Rectal smooth muscle tissue (tissue), 1 donor: ENCODE data around the gene DDX41.

Experiments
- H3K27ac ChIP-seq: one replicate; pipeline ENCODE4 v1.7.0; 2013; ENCODE audit warnings: low read depth, low read length, inconsistent platforms
- H3K27me3 ChIP-seq: one replicate; pipeline ENCODE4 v1.7.0; 2013; ENCODE audit warnings: low read length; ENCODE audit not compliant: control insufficient read depth, insufficient read depth
- H3K36me3 ChIP-seq: one replicate; pipeline ENCODE4 v1.7.0; 2013; ENCODE audit warnings: low read length; ENCODE audit not compliant: control insufficient read depth, insufficient read depth
- H3K4me1 ChIP-seq: one replicate; pipeline ENCODE4 v1.7.0; 2013; ENCODE audit warnings: low read length; ENCODE audit not compliant: control insufficient read depth, insufficient read depth
- H3K4me3 ChIP-seq: one replicate; pipeline ENCODE4 v1.7.0; 2013; ENCODE audit warnings: low read length
- H3K9ac ChIP-seq: one replicate; pipeline ENCODE4 v1.7.0; 2013; ENCODE audit warnings: low read length

DDX41 gene

DNA sequence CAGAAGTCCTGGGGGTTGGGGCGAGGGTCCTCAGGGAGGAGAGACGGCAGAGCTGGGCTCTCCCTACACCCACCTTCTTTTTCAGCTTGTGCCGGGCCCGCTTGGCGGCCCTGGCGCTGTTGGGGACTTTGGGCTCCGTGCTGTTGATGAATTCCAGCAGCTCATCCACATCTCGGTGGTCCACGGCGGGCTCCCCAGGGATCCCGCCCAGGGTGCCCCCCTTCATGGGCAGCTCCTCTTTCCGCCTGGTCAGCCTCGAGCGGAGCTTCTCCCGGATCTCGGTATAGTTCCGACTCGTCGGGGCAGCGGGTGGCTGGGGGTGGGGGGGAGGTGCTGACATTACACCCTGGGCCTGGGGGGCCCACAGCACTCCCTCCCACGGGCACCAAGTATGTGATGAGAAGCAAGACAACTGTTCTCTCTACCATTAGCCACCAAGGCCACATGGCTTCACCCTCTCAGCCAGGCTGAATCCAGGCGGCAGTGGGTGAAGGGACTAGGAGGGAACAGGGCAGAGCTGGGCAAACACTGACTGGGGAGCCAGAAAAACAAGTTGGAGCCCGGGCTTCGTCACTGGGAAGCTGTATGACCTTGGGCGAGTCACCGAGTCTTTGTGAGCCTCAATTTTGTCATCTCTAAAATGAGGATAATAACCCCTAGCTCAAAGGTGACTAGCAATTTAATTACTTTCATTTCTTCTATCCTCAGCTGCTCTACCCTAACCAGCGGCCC, 14.6 kb upstream of the DDX41 start:
- H3K4me1 ChIP-seq = peaks cover 4% of the 10 kb centered on the region
- no peak overlapping the region for H3K4me3 ChIP-seq
- H3K9ac ChIP-seq = no peak overlapping the region
- H3K27me3 ChIP-seq = no peaks in the 10 kb centered on the region
- no peak overlapping the region for H3K27ac ChIP-seq
- H3K36me3 ChIP-seq = peaks cover 52% of the 10 kb centered on the region

DNA sequence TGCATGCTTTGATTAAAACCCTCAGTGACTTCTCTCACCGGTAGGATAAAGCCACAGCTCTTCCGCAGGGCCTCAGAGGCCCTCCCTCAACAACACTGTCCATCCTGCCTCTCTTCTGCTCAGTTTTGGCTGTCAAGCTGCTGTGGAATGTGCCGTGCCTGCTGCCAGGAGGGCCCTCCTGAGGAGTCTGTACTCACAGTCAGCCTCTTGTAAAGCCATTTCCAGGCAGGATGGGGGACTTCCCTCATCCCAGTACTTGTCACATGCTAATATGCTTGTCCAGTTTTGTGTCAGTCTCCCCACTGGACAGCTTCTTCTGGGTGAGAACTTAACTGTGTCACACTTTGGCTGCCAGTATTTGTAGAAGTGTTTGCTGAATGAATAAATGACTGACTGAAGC, 13.9 kb upstream of the DDX41 start:
- H3K36me3 ChIP-seq = peaks cover 51% of the 10 kb centered on the region
- H3K27me3 ChIP-seq = no peaks in the 10 kb centered on the region
- no peak overlapping the region for H3K27ac ChIP-seq
- no peak overlapping the region for H3K4me3 ChIP-seq
- no peak overlapping the region for H3K9ac ChIP-seq
- H3K4me1 ChIP-seq = peaks cover 2% of the 10 kb centered on the region

DNA sequence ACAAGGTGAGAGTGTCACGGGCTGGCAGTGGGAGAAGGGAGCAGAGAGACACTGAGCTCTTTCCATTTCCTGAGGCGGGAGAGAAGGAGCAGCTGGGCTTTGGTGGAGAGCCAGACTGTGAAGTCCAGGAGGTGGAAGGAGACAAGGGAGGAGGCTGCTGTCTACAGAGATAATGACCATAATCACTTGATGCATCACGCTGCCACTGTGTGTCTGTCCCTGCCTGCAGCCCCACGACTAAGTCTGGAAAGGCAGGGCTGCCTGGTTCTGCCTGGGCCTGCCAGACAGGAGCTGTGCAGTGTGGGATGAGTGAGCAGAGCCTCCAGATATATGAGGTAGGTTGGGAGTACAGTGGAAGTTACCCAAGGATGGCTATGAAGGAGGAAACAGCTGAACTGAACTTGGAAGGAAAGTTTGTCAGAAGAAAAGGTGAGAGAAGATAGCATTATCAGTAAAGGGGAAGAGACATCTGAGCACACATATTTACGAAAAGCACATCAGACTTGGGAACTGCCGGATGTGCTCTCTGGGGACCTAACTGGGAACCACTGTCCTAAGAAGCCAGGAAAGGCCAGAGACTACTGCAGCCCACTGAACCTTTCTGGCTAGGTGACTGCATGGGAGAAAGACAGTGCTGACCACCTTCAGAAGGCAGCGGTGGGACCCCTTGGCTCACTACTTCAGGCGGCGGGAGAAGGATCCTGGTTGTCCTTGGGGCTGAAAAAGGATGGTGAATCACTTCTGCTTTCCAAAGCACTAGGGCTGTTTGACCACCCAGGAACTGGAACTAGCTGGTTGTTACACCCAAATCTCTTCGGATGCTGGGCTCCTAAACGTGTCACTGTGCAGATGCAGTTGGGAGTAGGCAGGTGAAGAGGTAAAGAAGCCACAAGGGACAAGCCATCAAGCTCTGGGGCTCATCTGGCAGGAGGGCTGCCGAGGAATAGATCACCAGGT, 12.8 kb upstream of the DDX41 start:
- H3K27ac ChIP-seq = no peak overlapping the region
- H3K4me1 ChIP-seq = no peaks in the 10 kb centered on the region
- no peaks in the 10 kb centered on the region for H3K27me3 ChIP-seq
- peaks cover 59% of the 10 kb centered on the region for H3K36me3 ChIP-seq
- H3K4me3 ChIP-seq = no peak overlapping the region
- H3K9ac ChIP-seq = no peak overlapping the region

DNA sequence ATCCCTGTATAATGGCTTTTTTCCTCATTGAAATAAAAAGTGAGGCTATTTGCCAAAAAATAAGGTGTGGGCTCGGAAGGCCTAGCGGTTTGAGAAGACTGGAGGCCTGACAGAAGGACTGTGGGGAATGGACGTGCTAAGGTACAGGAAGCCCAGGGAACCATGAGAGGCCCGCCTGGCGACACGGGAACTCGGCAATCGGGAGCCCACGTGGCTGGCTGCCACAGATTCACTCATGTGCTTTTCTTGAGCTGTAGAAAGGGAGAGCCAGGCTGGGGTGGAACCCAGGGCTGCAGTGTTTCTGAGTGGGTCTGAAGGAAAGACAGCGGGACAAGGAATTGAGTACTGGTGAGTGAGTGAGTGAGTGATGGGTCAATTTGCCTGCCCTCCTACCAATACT, 11.9 kb upstream of the DDX41 start:
- no peak overlapping the region for H3K4me3 ChIP-seq
- H3K36me3 ChIP-seq = peaks cover 58% of the 10 kb centered on the region
- H3K9ac ChIP-seq = no peak overlapping the region
- H3K4me1 ChIP-seq = no peaks in the 10 kb centered on the region
- H3K27ac ChIP-seq = no peak overlapping the region
- no peaks in the 10 kb centered on the region for H3K27me3 ChIP-seq

DNA sequence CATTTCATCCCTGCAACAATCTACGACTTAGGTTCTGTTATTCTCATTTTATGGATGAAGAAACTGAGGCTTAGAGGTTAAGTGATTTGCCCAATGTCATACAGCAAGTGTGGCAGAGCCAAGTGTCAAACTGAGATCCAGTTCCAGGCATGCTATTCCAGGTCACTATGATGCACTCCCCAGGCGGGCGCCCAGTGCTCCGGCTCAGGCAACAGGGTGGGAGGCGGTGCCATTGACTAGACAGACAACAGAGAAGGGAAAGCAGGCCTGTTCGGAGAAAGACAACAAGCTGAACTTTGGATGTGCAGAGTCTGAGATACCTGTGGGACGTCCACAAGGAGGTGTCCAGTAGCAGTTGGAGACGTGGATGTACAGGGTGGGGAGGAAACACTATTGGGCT, 10.8 kb upstream of the DDX41 start:
- no peaks in the 10 kb centered on the region for H3K4me1 ChIP-seq
- H3K27ac ChIP-seq = no peak overlapping the region
- no peak overlapping the region for H3K4me3 ChIP-seq
- H3K9ac ChIP-seq = no peak overlapping the region
- peaks cover 57% of the 10 kb centered on the region for H3K36me3 ChIP-seq
- no peaks in the 10 kb centered on the region for H3K27me3 ChIP-seq

DNA sequence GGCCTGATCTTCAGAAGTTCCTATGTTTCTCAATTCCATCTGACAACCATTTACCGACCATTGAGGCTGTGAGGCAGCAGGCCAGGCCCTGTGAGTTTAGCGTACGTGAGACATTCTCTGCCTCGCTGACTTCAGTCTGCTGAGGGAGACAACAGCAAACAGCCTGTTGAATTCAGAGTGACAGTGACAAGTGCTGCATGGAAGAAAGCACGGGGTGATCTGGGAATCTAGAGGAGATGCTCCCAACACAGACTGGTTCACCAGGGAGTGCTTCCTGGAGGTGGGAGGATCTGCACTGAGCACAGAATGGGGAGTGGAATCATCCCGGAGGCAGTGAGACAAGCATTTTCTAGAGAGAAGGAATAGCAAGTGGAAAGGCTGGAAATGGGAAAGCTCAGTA, 10.0 kb upstream of the DDX41 start:
- no peaks in the 10 kb centered on the region for H3K4me1 ChIP-seq
- no peak overlapping the region for H3K27ac ChIP-seq
- no peak overlapping the region for H3K9ac ChIP-seq
- no peaks in the 10 kb centered on the region for H3K27me3 ChIP-seq
- H3K36me3 ChIP-seq = peaks cover 54% of the 10 kb centered on the region
- no peak overlapping the region for H3K4me3 ChIP-seq

DNA sequence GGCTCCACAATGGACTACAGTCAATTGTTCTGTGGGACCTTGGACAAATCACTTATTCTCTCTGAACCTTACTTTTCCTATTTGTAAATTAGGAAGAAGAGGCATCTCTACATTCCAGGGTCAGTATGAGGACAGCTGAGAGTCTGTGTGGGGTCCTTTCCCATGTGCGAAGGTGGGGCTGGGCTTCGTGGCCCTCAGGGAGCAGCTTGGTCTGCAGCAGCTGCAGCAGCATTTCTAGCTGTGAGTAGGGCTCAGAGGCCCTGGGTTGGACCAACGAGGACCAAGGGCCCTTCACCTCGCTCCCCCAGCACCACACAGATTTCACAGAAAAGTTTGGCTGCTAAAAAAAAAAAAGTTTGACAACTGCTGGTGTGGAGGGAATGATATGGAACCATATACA, 9.4 kb upstream of the DDX41 start:
- Histone ChIP-seq H3K9ac (no peak overlapping the region), H3K4me1 (no peaks in the 10 kb centered on the region), H3K4me3 (no peak overlapping the region), H3K36me3 (peaks cover 57% of the 10 kb centered on the region), H3K27me3 (no peaks in the 10 kb centered on the region), H3K27ac (no peak overlapping the region)

DNA sequence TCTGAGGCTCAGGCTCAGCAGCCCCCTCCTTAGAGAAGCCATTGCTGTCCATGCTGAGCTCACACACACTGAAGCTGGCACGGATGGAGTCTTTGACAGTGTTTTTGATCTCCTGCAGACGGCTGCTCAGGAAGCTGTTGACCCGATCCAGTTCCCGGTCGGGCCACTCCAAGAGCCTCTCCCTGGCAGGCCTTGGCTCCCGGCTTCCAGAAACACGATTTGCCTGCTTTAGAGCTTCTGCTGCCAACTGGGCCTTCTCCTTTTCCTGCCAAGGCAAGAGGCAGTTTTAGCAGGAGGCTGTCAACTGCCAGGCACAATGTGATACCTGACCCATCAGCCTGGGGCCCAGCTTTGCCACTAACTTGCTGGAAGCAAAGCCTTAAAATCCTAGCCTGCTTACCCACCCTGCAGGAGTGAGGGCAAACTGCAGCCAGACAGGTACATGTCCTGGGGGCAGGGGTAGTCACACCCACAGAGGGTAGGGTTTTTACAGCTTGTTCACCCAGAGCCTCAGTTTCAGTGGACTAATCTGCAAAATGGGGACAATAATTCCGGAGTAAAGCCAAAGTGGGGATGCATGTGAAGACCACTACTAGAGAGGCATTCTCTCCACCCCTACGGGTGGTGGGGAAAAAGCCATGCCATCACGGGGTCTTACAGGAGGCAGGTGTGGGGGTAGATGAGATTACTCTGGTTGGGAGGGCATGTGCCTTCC, 8.3 kb upstream of the DDX41 start:
- Histone ChIP-seq H3K4me3 (no peak overlapping the region), H3K27me3 (no peaks in the 10 kb centered on the region), H3K36me3 (peaks cover 53% of the 10 kb centered on the region), H3K9ac (no peak overlapping the region), H3K4me1 (no peaks in the 10 kb centered on the region), H3K27ac (no peak overlapping the region)

DNA sequence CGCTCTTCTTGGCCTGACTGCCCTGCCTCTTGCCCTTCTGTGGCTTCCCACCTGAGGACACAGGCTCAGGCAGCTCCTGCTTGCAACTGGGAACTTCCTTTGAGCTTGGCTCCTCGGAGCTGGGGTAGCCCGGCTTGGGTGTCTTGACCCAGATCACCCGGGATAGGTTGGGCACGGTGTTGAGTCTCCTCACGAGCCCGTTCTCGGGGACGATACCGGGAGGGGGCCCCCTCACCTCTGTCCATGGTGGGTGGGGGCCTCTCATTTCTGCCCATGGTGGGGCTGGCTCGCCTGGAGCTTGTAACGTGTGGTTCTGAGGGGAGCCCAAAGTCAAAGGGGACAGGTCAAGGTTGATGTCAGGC, 7.8 kb upstream of the DDX41 start:
- Histone ChIP-seq H3K27me3 (no peaks in the 10 kb centered on the region), H3K36me3 (peaks cover 48% of the 10 kb centered on the region), H3K27ac (no peak overlapping the region), H3K9ac (no peak overlapping the region), H3K4me1 (no peaks in the 10 kb centered on the region), H3K4me3 (no peak overlapping the region)

DNA sequence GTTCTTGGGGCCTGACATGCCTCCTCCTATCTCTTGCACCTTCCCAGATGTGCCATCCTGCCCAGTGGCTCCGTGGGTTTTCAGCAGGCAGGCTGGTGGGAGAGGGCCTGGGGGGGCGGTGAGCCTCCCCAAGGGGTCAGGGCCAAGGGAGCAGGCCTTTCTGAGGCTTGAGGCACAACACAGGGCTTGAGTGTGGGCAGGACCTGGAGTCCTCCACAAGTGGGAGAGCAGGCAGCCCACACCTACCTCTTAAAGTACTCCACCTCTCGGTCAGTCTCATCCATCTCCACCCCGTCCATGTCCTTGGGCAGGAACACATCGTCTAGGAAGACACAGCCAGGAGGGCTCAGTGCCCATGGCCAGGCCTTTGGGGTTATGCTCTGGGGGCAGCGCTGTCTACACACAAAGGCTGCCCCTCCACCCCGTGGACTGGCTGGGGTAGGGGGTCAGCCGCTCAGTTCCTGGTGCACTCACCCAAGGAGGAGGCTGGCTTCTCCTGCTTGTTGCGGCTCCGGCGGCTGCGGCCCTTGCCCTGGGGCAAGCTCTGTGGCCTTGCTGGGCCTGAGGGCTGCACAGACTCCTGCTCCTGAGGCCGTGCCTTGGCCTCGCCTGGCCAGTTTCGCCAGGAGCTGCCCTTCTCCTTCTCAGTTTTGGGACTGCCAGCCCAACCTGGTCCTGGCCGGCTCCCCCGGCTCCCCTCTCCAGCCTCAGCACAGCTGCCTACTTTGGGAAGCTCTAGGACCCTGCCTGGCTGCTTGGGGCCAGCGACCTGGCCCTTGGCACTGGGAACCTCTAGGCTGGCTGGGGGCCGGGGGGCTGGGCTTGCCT, 7.2 kb upstream of the DDX41 start:
- H3K27ac ChIP-seq = no peak overlapping the region
- H3K27me3 ChIP-seq = no peaks in the 10 kb centered on the region
- peaks cover 43% of the 10 kb centered on the region for H3K36me3 ChIP-seq
- no peak overlapping the region for H3K4me3 ChIP-seq
- no peaks in the 10 kb centered on the region for H3K4me1 ChIP-seq
- H3K9ac ChIP-seq = no peak overlapping the region

DNA sequence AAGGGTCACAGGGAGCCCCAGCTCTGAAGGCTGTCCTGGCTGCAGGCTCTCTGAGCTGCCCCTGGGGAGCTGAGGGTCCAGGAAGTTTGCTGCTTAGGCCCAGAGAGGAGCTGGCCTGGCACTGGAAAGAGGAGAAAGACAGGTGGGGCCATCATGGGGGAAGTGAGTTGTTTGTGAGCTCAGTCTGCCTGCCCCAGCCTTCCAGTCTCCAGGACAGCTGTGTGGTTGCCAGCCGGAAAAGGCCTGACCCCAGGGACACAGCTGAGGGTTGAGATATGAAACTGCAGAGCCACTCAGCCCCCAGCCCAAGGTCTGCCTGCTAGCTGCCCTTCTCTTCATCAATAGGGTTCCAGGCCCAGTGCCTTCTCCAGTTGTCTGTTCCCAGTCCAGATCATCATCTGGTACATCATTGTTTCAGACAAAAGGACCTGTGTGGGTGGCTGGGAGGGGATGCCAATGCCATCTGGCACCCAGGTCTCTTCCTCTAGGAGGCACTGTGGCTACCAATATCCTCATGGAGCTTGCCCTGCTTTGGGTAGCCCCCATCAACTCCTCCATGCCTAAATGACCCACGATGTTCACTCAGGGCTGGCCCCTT, 4.3 kb upstream of the DDX41 start:
- Histone ChIP-seq H3K9ac (no peak overlapping the region), H3K4me1 (peaks cover 4% of the 10 kb centered on the region), H3K27me3 (no peaks in the 10 kb centered on the region), H3K4me3 (no peak overlapping the region), H3K36me3 (peaks cover 29% of the 10 kb centered on the region), H3K27ac (no peak overlapping the region)
